Measurements from ENCODE around the gene ZBTB16. TPM values are rescaled to one million over a fixed set of nuclear protein-coding genes. Genes with fewer than 3 reads are reported as not detected.

Gene ZBTB16
- total and polyA plus RNA-seq, 2 donors (not counting 3 experiments of a cell fraction or from before 2014, with no cell fraction given): 9.8 to 20.3 TPM

GRCh38 chr11:114076921-114077331 is 17.4 kb downstream of the ZBTB16 start:
- TF ChIP-seq GATA2 (IDR thresholded peaks at IDR 0.05; ENCODE audit: insufficient read depth, insufficient read length, low read depth, low read length) (no peak), EZH2 (IDR thresholded peaks at IDR 0.05; ENCODE audit: borderline replicate concordance, low read depth, low read length, severe bottlenecking) (no peak), POLR2AphosphoS5 (IDR thresholded peaks at IDR 0.05; ENCODE audit: insufficient read depth, low read depth, low read length) (no peak), POLR2A (IDR thresholded peaks at IDR 0.05; ENCODE audit: low read depth, low read length) (no peak), JUN (IDR thresholded peaks at IDR 0.05; ENCODE audit: borderline replicate concordance, insufficient read depth, insufficient read length, low read depth) (no peak), CTCF (IDR thresholded peaks at IDR 0.05; ENCODE audit: extremely low read depth in 1 of 2, insufficient read depth in 1 of 2, low read depth in 1 of 2, low read length in 2 of 2) (no peak), MYC (IDR thresholded peaks at IDR 0.05; ENCODE audit: low read depth, low read length) (no peak), FOS (IDR thresholded peaks at IDR 0.05; ENCODE audit: borderline replicate concordance, insufficient read depth, low read length) (no peak), MAX (IDR thresholded peaks at IDR 0.05; ENCODE audit: insufficient read depth, insufficient read length) (no peak)
- Histone ChIP-seq H3K4me2 (ENCODE audit: insufficient read depth, low read length) (no peak overlapping the region), H3K36me3 (ENCODE audit: control insufficient read depth in 2 of 2, extremely low read depth in 1 of 2, insufficient read depth in 2 of 2, low read length in 2 of 2) (no peaks in the 10 kb centered on the region), H3K4me3 (replicated peaks in 1 of 3; ENCODE audit: insufficient read depth in 1 of 3, low read depth in 1 of 3, low read length in 3 of 3) (no peak overlapping the region), H3K4me1 (ENCODE audit: control insufficient read depth, extremely low read depth, insufficient read depth, low read length) (peaks cover 34% of the 10 kb centered on the region), H3K9ac (replicated peaks; ENCODE audit: extremely low read depth, insufficient read depth, low read length) (no peak overlapping the region), H4K20me1 (replicated peaks; ENCODE audit: control insufficient read depth, extremely low read depth, insufficient read depth, low read length) (peaks cover 2% of the 10 kb centered on the region), H2AFZ (ENCODE audit: low read depth, low read length) (no peak overlapping the region), H3K79me2 (ENCODE audit: control insufficient read depth, insufficient read depth, low read length) (peaks cover 5% of the 10 kb centered on the region), H3K9me3 (replicated peaks; ENCODE audit: control insufficient read depth, insufficient read depth, low read length) (no peaks in the 10 kb centered on the region), H3K9me1 (replicated peaks; ENCODE audit: control insufficient read depth, extremely low read depth, insufficient read depth, low read length) (no peaks in the 10 kb centered on the region), H3K27ac (ENCODE audit: insufficient read depth, low read depth, low read length) (no peak overlapping the region), H3K27me3 (ENCODE audit: control insufficient read depth in 2 of 2, insufficient read depth in 2 of 2, low read length in 2 of 2) (no peaks in the 10 kb centered on the region)
- intact Hi-C loops (cut with micrococcal nuclease) (no loop called here), dilution Hi-C loops (cut with MboI; ENCODE audit: extremely low pct_ligation_motif_present, low sequenced_read_pairs) (no loop called here)
- no TSS peak for BruUV-seq (replicated peaks)
- ChIA-PET CTCF (interaction anchor here (1.0 kb wide), 2 partner anchors 16 to 102 kb away, joined by 3 to 4 read pairs; no protein-coding TSS in a partner anchor), POLR2A (no interaction called here)
- FAIRE-seq (no peak), DNase-seq (ENCODE audit: low read depth, low spot score) (no peak)

Measured in endothelial cell of umbilical vein (primary cell).